Measurements from ENCODE around the gene LMCD1. TPM values are rescaled to one million over a fixed set of nuclear protein-coding genes. Genes with fewer than 3 reads are reported as not detected.

The LMCD1 gene
- total RNA-seq, 2 experiments from 2014 or later: 0.81 to 0.94 TPM

DNA sequence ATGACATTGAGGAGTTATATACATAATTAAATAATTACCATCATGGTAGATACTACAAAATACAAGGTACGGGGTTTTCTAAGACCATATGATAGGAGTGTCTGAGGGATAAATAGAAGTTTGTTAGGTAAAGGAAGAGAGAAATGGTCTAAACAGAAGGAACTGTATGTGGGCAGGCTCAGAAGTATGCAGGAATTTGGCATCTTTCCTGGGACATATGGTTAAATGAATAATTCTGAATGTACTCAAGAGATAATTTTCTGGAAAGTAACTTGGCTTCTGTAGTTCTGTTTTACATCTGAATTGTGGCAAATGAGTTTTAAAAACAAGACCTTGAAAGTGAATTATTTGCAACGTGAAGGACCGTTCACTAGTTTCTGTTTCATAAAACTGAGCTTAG lies 17.5 kb downstream of the LMCD1 start:
- DNase-seq: no peak
- Mint-ChIP-seq H3K27ac (no peak overlapping the region), H3K9me3 (no peaks in the 10 kb centered on the region), H3K36me3 (ENCODE audit: low read depth) (no peaks in the 10 kb centered on the region), H3K4me1 (ENCODE audit: low read depth) (no peaks in the 10 kb centered on the region), H3K27me3 (ENCODE audit: low read depth) (peaks cover 17% of the 10 kb centered on the region), H3K4me3 (no peak overlapping the region)
- CTCF ChIA-PET: no interaction called here
- intact Hi-C loops (cut with micrococcal nuclease): no loop called here

DNA sequence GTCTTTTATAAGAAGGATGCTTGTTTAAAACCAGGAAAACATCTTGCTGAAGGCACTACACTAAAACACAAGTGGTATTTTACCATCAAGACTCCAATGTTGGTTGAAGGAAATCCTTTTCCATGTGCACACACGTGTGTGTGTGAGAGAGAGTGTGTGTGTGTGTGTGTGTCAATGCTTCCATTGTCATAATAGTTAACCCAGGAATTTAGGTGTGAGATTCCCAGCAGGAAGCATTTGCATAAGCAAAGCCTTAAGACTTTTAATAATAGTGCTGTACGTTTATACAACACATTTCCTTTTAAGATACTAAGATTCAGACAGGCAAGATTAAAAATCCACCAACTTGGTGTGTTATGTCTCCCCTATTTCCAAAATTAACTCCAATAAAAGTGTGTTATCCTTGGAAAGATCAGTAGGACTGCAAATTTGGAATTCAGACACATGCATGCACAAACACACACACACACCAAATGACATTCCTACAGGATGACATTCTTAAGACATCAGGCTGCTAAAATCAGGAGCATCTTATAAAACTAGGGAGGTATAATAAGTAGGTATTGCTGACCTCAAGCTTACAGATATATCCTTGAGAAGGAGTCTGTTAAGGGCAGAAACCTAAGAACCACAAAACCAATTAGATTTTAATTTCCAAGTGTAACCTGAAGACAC lies 18.3 kb downstream of the LMCD1 start:
- no peak for DNase-seq
- no peak overlapping the region for H3K4me3 Mint-ChIP-seq
- H3K27ac Mint-ChIP-seq: no peak overlapping the region
- H3K4me1 Mint-ChIP-seq (ENCODE audit: low read depth): no peaks in the 10 kb centered on the region
- CTCF ChIA-PET: no interaction called here
- peaks cover 17% of the 10 kb centered on the region for H3K27me3 Mint-ChIP-seq (ENCODE audit: low read depth)
- intact Hi-C loops (cut with micrococcal nuclease): no loop called here
- no peaks in the 10 kb centered on the region for H3K36me3 Mint-ChIP-seq (ENCODE audit: low read depth)
- H3K9me3 Mint-ChIP-seq: no peaks in the 10 kb centered on the region

DNA sequence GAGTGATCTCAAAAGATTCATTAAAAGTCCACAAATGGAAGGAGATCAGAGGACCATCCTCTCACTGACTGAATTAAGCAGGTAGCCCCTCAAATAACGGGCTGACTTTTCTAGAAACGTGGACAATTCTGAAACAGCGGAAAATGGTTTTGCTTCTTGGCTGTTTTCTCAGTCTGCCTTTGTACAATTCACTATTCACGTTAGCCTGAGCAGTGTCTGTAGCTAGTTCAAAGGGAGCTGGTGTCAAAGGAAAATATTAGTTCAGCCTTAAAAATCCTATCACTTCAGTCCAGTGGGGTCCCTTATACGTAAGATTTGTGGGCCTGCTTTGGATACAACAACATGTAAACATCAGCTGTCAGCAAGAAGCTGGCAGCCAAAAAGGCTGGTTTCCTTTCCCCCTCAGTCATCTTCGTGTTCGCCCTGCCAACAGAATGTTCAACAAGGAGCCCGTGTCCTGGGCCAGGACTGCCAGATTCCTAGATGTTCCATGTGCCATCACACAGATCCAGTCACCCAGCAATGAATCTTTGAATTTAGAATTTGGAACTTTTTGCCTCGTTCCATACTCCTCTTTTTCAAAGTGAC lies 19.3 kb downstream of the LMCD1 start:
- Mint-ChIP-seq H3K27ac (no peak overlapping the region), H3K4me1 (ENCODE audit: low read depth) (no peaks in the 10 kb centered on the region), H3K9me3 (no peaks in the 10 kb centered on the region), H3K4me3 (no peak overlapping the region), H3K36me3 (ENCODE audit: low read depth) (no peaks in the 10 kb centered on the region), H3K27me3 (ENCODE audit: low read depth) (peaks cover 11% of the 10 kb centered on the region)
- intact Hi-C loops (cut with micrococcal nuclease): no loop called here
- DNase-seq: no peak
- CTCF ChIA-PET: no interaction called here

DNA sequence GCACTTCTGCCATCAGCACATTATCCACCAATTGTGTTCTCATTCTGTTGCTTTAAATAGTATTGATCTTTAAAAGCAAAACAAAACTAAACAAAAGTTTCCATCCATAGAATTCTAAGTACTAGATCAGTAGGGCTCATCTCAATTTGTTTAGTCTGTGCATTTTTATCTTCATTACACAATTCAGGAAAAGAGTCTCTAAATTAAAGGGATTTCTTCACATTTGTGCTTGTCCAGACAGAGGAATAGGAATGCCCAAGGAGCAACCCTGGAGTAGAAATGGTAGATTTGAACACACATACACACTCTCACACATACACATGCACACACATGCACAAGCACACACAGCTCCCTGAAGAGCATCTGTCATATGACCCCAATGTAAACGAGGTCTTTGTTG lies 21.4 kb downstream of the LMCD1 start:
- CTCF ChIA-PET: no interaction called here
- DNase-seq: no peak
- intact Hi-C loops (cut with micrococcal nuclease): no loop called here
- no peak overlapping the region for H3K27ac Mint-ChIP-seq
- H3K4me1 Mint-ChIP-seq (ENCODE audit: low read depth): no peaks in the 10 kb centered on the region
- H3K27me3 Mint-ChIP-seq (ENCODE audit: low read depth): peaks cover 16% of the 10 kb centered on the region
- no peak overlapping the region for H3K4me3 Mint-ChIP-seq
- H3K9me3 Mint-ChIP-seq: no peaks in the 10 kb centered on the region
- H3K36me3 Mint-ChIP-seq (ENCODE audit: low read depth): no peaks in the 10 kb centered on the region

DNA sequence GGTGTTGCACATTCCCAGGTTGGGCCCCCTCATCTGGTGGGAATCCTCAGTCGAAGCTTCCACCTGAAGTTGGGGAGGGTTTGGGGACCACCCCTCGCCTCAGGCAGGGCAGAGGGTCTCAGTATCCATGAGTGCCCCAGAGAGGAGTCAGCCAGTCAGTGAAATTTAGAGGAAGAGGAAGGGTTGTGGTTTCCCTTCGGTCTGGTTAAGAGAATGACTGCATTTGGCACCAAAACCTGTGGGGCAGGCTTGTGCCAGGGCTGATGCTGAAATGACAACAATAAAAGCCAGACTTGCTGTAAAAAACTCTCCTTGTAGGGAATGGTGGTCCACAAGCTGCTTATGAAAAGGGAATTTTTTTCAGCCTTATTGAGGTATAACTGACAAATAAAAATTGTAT lies 22.6 kb downstream of the LMCD1 start:
- CTCF ChIA-PET: no interaction called here
- no peak for DNase-seq
- Mint-ChIP-seq H3K9me3 (no peaks in the 10 kb centered on the region), H3K27me3 (ENCODE audit: low read depth) (peaks cover 16% of the 10 kb centered on the region), H3K4me3 (no peak overlapping the region), H3K36me3 (ENCODE audit: low read depth) (no peaks in the 10 kb centered on the region), H3K4me1 (ENCODE audit: low read depth) (no peaks in the 10 kb centered on the region), H3K27ac (no peak overlapping the region)
- intact Hi-C loops (cut with micrococcal nuclease): no loop called here

DNA sequence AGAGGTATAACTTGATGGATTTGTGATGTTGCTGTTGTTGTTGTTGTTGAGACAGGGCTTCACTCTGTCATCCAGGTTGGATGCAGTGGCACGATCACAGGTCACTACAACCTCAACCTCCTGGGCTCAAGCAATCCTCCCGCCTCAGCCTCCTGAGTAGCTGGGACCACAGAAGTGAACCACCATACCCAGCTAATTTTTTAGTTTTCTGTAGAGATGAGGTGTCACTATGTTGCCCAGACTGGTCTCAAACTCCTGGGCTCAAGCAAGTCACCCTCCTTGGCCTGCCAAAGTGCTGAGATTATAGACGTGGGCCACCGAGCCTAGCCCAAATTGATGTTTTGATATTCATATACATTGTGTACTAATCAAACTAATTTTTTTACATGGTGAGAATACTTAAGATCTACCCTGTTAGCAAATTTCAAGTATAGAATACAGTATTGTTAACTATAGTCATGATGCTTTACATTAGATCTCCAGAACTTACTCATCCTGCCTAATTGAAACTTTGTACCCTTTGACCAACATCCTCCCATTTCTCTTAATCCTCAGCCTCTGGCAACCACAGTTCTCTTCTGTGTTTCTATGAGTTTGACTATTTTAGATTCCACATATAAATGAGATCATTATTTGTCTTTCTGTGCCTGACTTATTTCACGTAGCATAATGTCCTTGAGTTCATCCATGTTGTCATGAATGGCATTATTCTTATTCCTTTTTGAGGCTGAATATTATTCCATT lies 23.2 kb downstream of the LMCD1 start:
- no peaks in the 10 kb centered on the region for H3K4me1 Mint-ChIP-seq (ENCODE audit: low read depth)
- DNase-seq: no peak
- H3K27ac Mint-ChIP-seq: no peak overlapping the region
- H3K9me3 Mint-ChIP-seq: no peaks in the 10 kb centered on the region
- no peak overlapping the region for H3K4me3 Mint-ChIP-seq
- H3K27me3 Mint-ChIP-seq (ENCODE audit: low read depth): peaks cover 13% of the 10 kb centered on the region
- CTCF ChIA-PET: no interaction called here
- intact Hi-C loops (cut with micrococcal nuclease): no loop called here
- no peaks in the 10 kb centered on the region for H3K36me3 Mint-ChIP-seq (ENCODE audit: low read depth)

DNA sequence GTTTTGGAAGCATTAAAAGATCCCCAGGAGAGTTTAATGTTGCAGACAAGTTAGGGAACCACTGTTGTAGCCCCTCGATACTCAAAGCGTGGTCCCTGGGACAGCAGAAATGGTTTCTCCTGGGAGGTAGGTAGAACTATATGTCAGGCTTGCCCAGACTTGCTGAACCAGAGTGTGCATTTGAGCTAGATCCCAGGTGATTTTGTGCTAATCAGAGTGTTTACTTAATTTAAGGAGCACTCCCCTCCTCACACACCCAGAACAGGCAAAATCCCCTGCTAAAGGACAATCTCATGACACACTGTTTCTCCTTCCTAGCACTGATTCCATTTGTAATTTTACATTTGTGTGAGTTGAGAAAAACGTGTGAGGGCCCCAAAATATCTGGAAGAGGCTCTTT lies 24.3 kb downstream of the LMCD1 start:
- Mint-ChIP-seq H3K27me3 (ENCODE audit: low read depth) (peaks cover 13% of the 10 kb centered on the region), H3K4me1 (ENCODE audit: low read depth) (no peaks in the 10 kb centered on the region), H3K36me3 (ENCODE audit: low read depth) (no peaks in the 10 kb centered on the region), H3K27ac (no peak overlapping the region), H3K9me3 (no peaks in the 10 kb centered on the region), H3K4me3 (no peak overlapping the region)
- CTCF ChIA-PET: no interaction called here
- intact Hi-C loops (cut with micrococcal nuclease): no loop called here
- DNase-seq: no peak

DNA sequence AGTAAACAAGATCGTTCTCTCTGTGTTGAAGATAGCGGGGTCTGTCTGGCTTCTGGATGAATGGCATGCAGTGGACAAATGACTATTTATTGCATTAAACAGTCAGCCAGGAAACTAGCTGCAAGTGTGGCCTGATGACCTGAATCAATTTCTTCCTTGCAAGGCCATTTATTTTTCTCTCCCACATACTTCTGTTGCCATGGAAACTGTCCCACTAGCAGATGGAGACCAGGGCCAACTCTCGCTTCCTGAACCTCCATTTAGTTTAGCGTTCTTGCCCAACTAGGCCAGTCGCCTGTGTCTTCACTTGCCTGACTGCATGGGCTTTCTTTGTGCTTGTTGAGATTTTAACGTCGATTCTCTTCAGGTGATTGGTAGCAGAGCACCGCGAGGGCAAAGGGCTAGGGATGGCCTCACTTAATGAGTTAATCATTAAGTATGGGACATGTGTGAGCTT lies 27.6 kb downstream of the LMCD1 start:
- CTCF ChIA-PET: no interaction called here
- Mint-ChIP-seq H3K4me3 (no peak overlapping the region), H3K9me3 (no peaks in the 10 kb centered on the region), H3K36me3 (ENCODE audit: low read depth) (no peaks in the 10 kb centered on the region), H3K27me3 (ENCODE audit: low read depth) (peaks cover 8% of the 10 kb centered on the region), H3K27ac (no peak overlapping the region), H3K4me1 (ENCODE audit: low read depth) (no peaks in the 10 kb centered on the region)
- intact Hi-C loops (cut with micrococcal nuclease): no loop called here
- DNase-seq: no peak

DNA sequence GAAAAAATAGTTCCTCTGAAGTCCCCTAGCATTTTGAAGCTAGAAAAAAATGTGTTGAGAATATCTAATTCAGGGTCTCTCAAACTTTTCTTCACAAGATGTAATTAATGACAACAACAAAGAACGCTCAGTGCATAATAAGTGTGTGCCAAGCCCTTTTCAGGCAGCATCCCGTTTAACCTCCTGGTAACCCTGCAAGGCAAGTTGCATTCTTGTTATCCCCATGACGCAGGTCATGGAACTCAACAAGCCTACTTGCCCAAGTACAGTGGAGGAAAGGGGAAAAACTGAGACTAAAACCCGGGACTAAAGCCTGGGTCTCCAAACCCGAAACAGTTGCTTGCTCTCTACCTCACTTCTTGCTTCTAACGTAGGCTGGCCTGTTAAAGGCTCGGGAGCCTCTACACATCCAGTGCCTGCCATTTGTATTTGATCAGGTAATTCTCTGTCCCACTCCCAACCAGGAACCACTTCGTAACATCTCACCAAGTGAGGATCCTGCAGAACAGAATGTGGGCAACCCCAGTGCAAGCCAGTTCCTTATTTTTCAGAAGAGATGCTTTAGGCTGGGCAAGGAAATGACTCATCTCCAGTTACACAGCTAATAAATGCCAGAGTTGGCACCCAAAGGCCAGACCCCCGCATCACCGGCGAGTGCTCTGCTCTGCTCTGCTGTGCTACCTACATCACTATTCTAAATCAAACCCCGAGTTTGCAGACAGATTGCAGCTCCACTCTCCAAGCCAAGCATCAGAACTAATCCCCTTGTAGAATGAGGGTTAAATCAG lies 28.3 kb downstream of the LMCD1 start:
- no peak overlapping the region for H3K27ac Mint-ChIP-seq
- H3K36me3 Mint-ChIP-seq (ENCODE audit: low read depth): no peaks in the 10 kb centered on the region
- no peak overlapping the region for H3K4me3 Mint-ChIP-seq
- DNase-seq: no peak
- H3K27me3 Mint-ChIP-seq (ENCODE audit: low read depth): peaks cover 8% of the 10 kb centered on the region
- H3K4me1 Mint-ChIP-seq (ENCODE audit: low read depth): no peaks in the 10 kb centered on the region
- H3K9me3 Mint-ChIP-seq: no peaks in the 10 kb centered on the region
- intact Hi-C loops (cut with micrococcal nuclease): no loop called here
- CTCF ChIA-PET: interaction anchor here (0.5 kb wide), 1 partner anchor 44 kb away, joined by 3 read pairs; no protein-coding TSS in a partner anchor

DNA sequence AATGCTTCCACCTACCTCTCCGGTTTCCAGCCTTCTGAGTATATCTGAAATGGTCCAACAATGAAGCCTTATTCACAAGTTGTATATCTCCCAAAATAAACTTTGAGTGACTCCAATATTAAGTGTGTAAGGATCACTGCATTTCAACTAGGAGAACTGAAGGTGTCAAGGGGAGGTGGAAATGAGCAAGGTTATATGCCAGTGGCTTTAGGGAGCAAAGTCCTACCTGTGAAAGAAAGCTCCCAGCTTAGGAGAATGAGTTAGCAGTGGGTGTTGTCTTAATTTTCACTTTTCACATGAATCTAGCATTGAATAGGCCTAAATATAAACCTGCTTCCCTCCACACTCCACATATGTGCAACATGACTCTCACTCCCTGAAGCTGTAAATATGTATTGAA lies 29.0 kb downstream of the LMCD1 start:
- Mint-ChIP-seq H3K27ac (no peak overlapping the region), H3K4me3 (no peak overlapping the region), H3K36me3 (ENCODE audit: low read depth) (no peaks in the 10 kb centered on the region), H3K9me3 (no peaks in the 10 kb centered on the region), H3K27me3 (ENCODE audit: low read depth) (peaks cover 8% of the 10 kb centered on the region), H3K4me1 (ENCODE audit: low read depth) (no peaks in the 10 kb centered on the region)
- intact Hi-C loops (cut with micrococcal nuclease): no loop called here
- DNase-seq: no peak
- CTCF ChIA-PET: no interaction called here

DNA sequence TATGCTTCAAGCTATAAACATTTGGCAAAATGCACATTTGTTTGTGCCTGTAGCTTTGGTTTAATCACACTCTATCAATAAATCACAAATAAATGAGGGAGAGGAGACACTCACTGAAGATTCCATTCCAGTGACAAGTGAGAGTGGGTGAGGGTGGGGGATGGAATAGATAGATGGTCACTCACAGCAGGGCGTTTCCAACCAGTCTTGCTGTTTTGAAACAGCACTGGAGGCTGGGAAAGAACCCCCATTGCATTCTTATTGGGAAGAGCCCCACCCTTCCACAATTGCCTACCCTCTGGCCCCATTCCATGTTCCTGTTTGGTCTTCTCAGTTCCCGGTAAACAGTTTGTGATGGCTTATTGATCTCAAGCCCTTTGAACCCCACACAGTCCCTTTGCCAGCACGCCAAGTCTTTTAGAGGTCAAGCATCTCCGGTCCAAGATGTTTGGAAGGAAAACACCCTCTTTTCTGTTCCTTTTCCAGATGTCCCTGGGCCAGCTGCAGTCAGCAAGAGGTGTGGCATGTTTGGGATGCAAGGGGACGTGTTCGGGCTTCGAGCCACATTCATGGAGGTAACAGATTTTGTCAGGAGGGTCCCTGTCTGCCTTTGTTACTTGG lies 30.7 kb downstream of the LMCD1 start:
- Mint-ChIP-seq H3K4me3 (no peak overlapping the region), H3K9me3 (no peaks in the 10 kb centered on the region), H3K27ac (no peak overlapping the region), H3K4me1 (ENCODE audit: low read depth) (no peaks in the 10 kb centered on the region), H3K27me3 (ENCODE audit: low read depth) (peaks cover 3% of the 10 kb centered on the region), H3K36me3 (ENCODE audit: low read depth) (no peaks in the 10 kb centered on the region)
- no peak for DNase-seq
- intact Hi-C loops (cut with micrococcal nuclease): no loop called here
- CTCF ChIA-PET: no interaction called here
